ENCODE results near the gene ST6GALNAC3. TPM values are rescaled to one million over a fixed set of nuclear protein-coding genes. Genes with fewer than 3 reads are reported as not detected.

The ST6GALNAC3 gene
- total RNA-seq, 1 donor from 2014 or later = 11.0 TPM

DNA sequence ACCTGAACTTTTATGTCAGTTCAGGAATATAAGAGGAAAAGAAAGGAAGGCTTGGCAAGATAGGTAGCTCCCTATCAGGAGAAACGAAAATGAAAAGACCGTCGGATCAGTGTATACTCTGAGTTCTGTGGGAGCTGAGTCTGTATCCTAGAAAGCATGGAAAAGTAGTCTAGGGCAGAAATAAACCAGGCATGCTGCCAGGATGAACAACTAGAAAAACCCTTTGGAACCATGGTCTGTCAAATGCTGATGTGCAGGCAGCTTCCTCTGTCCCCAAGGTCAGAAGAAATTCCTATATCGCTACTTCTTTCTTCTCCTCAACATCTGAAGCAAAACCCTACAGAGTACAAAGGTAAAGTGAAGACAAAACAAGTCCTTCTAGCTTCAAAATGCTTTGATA lies 268.8 kb downstream of the ST6GALNAC3 start:
- Mint-ChIP-seq H3K36me3 (ENCODE audit: insufficient read depth) (no peaks in the 10 kb centered on the region), H3K9me3 (ENCODE audit: low read depth) (peaks cover 6% of the 10 kb centered on the region), H3K27me3 (no peaks in the 10 kb centered on the region), H3K27ac (no peak overlapping the region), H3K4me3 (ENCODE audit: low read depth) (no peak overlapping the region), H3K4me1 (ENCODE audit: low read depth) (no peaks in the 10 kb centered on the region)
- TF ChIP-seq, protein P1, sequence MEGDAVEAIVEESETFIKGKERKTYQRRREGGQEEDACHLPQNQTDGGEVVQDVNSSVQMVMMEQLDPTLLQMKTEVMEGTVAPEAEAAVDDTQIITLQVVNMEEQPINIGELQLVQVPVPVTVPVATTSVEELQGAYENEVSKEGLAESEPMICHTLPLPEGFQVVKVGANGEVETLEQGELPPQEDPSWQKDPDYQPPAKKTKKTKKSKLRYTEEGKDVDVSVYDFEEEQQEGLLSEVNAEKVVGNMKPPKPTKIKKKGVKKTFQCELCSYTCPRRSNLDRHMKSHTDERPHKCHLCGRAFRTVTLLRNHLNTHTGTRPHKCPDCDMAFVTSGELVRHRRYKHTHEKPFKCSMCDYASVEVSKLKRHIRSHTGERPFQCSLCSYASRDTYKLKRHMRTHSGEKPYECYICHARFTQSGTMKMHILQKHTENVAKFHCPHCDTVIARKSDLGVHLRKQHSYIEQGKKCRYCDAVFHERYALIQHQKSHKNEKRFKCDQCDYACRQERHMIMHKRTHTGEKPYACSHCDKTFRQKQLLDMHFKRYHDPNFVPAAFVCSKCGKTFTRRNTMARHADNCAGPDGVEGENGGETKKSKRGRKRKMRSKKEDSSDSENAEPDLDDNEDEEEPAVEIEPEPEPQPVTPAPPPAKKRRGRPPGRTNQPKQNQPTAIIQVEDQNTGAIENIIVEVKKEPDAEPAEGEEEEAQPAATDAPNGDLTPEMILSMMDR (IDR thresholded peaks at IDR 0.05; ENCODE audit: unreplicated experiment) = no peak
- DNase-seq (ENCODE audit: low spot score, unreplicated experiment) = no peak

DNA sequence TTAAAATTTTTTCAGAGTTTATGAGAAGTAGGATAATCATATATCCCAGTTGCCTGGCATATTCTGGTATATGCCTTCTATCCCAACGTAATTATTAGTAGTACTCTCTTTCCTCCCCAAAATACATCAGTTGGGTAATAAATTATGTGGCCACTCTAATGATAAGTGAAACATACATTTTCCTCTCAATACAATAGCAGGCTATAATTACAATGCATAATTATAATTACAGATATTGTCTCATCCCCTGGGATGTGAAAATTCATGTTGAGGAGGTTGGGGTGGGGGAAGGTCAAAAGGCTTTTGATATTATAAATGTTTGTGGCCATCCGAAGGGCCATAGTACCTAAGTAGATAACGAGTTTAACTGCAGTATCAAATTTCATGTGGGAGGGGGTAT lies 277.1 kb downstream of the ST6GALNAC3 start:
- Mint-ChIP-seq H3K9me3 (ENCODE audit: low read depth) (no peaks in the 10 kb centered on the region), H3K4me1 (ENCODE audit: low read depth) (peaks cover 4% of the 10 kb centered on the region), H3K27me3 (no peaks in the 10 kb centered on the region), H3K4me3 (ENCODE audit: low read depth) (no peak overlapping the region), H3K36me3 (ENCODE audit: insufficient read depth) (no peaks in the 10 kb centered on the region), H3K27ac (no peak overlapping the region)
- TF ChIP-seq, protein P1 (IDR thresholded peaks at IDR 0.05; ENCODE audit: unreplicated experiment) = no peak
- no peak for DNase-seq (ENCODE audit: low spot score, unreplicated experiment)

DNA sequence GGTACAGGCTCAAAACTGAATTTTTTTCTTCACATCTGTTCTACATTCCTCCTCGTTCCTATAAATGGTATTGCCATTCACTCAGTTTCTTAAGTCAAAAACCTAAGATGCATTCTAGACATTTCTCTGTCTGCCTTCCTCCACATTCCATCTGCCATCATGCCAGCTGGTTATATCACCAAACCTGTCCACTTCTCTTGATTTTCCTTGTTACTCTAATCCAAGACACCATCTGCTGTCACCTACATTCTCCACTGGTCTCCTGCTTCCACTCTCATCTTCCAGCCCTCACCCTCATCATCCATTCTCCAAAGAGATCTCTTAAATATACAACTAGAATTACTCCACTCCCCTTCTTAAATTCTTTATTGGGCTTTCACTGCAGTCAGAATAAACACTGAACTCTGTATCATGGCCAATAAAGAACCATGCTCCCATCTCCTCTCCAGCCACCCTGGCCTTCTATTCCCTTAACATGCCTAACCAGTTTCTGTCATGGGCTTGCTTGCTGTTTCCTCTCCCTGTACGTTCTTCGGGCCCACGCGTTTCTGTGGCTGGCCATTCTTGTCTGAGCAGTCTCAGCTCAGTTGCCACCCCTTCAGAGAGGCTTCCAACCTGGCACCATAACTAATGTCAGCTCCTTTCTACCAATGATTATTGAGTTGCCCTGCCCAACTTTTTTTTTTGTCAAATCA lies 278.3 kb downstream of the ST6GALNAC3 start:
- Mint-ChIP-seq H3K36me3 (ENCODE audit: insufficient read depth) (no peaks in the 10 kb centered on the region), H3K27ac (no peak overlapping the region), H3K9me3 (ENCODE audit: low read depth) (no peaks in the 10 kb centered on the region), H3K4me3 (ENCODE audit: low read depth) (no peak overlapping the region), H3K27me3 (no peaks in the 10 kb centered on the region), H3K4me1 (ENCODE audit: low read depth) (peaks cover 4% of the 10 kb centered on the region)
- TF ChIP-seq, protein P1 (IDR thresholded peaks at IDR 0.05; ENCODE audit: unreplicated experiment) = no peak
- no peak for DNase-seq (ENCODE audit: low spot score, unreplicated experiment)

DNA sequence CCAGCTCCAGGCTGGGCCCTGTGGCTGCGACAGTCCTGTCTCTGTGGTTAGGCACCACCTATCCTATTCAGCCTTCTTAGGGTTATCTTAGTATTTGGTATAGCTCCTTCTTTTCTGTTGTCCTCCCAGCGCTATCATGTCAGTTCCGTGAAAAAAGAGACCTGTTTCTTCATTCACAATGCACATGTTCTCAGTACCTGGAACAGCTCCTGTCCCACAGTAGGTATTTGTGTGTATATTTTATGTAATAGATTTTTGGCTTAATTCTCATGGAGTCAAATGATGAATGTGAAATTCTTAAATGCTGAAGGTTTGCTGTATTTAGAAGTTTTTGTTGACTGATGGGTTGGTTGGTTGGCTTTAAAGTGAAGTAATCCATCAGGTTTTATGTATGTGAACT lies 279.7 kb downstream of the ST6GALNAC3 start:
- H3K9me3 Mint-ChIP-seq (ENCODE audit: low read depth) = no peaks in the 10 kb centered on the region
- TF ChIP-seq, protein P1 (IDR thresholded peaks at IDR 0.05; ENCODE audit: unreplicated experiment) = no peak
- DNase-seq (ENCODE audit: low spot score, unreplicated experiment) = no peak
- no peaks in the 10 kb centered on the region for H3K27me3 Mint-ChIP-seq
- H3K4me1 Mint-ChIP-seq (ENCODE audit: low read depth) = peaks cover 4% of the 10 kb centered on the region
- H3K36me3 Mint-ChIP-seq (ENCODE audit: insufficient read depth) = no peaks in the 10 kb centered on the region
- no peak overlapping the region for H3K4me3 Mint-ChIP-seq (ENCODE audit: low read depth)
- no peak overlapping the region for H3K27ac Mint-ChIP-seq

DNA sequence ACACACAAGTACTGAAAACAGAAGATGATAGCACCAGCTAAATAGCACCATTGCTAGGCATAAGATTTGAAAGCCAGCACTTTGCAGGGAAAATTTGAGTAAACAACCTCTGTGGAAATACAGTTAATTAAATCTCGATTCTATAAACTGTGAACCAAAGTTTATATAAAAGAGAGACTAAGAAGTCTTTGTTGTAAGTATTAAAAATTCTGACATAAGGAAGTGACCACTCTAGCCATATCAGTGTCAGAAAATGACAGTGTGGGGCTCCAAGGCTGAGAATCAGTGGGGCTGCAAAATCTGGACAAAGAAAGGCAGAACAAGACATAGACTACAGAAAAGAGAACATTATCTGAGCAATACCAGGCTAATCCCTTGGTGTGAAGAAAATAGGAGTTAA lies 292.2 kb downstream of the ST6GALNAC3 start:
- Mint-ChIP-seq H3K4me1 (ENCODE audit: low read depth) (peaks cover 5% of the 10 kb centered on the region), H3K36me3 (ENCODE audit: insufficient read depth) (no peaks in the 10 kb centered on the region), H3K4me3 (ENCODE audit: low read depth) (no peak overlapping the region), H3K27ac (no peak overlapping the region), H3K27me3 (no peaks in the 10 kb centered on the region), H3K9me3 (ENCODE audit: low read depth) (no peaks in the 10 kb centered on the region)
- DNase-seq (ENCODE audit: low spot score, unreplicated experiment) = no peak
- TF ChIP-seq, protein P1 (IDR thresholded peaks at IDR 0.05; ENCODE audit: unreplicated experiment) = no peak
